NCI-H2227 (cell line): ENCODE measurements around the gene LEMD2.

Experiments
- DNase-seq: peaks from one replicate; lab custom pipeline; 2025; ENCODE audit not compliant: unreplicated experiment; lab: John Stamatoyannopoulos, UW

LEMD2 gene

DNA sequence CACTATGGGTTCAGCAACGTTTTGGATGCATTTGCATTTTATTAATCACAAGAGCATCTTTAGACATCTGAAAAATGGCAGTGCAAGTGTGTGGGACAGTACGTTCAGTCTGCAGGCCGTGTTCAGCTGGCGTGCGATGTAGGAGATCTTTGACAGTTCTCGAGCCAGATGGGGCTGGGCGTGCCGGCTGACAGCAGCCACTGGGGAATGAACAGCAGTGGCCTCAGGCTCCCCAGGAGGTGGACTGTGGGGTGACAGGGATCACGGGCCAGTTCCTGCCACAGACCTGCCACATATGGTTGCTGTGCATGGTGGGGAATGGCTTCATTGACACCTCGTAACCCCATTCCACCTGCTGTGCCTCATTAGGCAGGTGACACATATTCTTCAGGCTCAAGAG lies 31.3 kb upstream of the LEMD2 start:
- no peak for DNase-seq

DNA sequence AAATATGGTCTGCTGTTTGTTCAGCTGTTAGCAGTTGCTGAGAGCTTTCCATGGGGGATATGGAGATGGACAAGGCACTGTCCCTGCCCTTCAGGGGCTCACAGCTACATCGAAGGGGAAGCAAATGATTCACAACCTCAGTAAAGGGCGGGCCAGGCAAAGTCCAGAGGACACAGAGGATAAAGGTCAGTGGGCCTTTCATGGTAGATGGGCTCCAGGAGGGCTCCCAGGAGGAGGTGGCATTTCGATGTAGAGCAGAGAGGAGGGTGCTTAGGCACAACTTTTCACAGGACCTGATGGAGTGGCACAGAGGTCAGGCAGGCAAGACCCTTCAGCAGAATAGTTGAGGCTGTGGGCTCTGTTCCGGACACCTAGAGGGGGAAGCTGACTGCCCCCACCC lies 30.1 kb upstream of the LEMD2 start:
- no peak for DNase-seq

DNA sequence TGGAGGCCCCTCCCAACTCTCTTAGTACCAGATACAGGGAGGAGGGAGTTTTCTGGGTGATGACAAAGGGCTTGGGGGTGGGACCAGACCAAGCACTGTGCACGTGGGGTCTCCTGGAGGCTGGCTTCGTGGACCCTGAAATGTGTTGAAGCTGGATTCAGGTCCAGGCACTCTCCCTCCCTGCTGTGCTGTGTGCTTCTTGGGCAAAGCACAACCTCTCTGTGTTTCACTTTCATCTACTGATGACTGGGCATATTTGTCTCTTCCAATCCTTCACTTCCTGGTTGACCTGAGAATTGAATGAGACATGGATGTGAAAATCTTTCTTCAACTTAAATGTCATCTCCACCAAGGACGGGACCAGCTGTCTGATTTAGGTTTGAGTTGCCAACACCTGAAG lies 29.4 kb upstream of the LEMD2 start:
- no peak for DNase-seq

DNA sequence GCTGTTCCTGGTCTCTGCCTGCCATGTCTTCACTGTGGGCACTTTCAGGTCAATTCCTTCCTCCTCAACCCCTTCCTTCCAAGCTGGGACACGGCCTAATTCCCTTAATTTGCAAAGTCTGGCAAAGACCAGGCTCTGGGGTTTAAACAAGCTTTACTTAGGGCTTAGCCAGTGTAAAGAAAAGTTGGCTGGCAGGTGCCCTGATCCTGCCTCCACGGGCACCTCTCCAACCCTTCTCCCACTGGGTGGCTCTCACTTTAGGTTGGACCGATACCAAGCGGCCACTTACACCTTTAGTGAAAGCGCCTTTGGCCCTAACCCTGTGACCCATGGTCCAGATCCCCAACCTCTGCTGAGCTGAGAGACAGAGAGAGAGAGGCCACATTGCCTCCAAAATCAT lies 28.6 kb upstream of the LEMD2 start:
- DNase-seq, result no peak

DNA sequence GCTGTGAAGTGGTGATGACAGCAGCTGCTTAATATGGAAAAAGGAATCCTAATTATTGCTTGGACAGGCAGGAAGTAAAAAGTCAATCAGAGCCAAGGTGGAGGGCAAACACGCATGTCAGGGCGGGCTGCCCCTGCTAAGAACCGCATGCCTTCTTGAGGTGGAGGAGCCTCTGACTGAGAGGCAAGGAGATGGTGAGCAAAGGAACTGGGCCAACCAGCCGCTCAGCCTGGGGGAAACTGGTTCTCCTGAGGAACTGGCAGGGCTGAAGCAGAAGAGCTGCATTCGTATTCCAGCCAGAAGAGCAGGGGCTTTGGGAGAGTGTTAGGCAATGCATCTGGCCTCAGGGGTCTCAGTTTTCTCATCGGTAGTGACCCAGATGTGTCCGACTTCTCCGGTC lies 28.0 kb upstream of the LEMD2 start:
- no peak for DNase-seq

GRCh38 chr6:33815854-33816253 lies 26.9 kb upstream of the LEMD2 start:
- DNase-seq, result peak; percentile 63

DNA sequence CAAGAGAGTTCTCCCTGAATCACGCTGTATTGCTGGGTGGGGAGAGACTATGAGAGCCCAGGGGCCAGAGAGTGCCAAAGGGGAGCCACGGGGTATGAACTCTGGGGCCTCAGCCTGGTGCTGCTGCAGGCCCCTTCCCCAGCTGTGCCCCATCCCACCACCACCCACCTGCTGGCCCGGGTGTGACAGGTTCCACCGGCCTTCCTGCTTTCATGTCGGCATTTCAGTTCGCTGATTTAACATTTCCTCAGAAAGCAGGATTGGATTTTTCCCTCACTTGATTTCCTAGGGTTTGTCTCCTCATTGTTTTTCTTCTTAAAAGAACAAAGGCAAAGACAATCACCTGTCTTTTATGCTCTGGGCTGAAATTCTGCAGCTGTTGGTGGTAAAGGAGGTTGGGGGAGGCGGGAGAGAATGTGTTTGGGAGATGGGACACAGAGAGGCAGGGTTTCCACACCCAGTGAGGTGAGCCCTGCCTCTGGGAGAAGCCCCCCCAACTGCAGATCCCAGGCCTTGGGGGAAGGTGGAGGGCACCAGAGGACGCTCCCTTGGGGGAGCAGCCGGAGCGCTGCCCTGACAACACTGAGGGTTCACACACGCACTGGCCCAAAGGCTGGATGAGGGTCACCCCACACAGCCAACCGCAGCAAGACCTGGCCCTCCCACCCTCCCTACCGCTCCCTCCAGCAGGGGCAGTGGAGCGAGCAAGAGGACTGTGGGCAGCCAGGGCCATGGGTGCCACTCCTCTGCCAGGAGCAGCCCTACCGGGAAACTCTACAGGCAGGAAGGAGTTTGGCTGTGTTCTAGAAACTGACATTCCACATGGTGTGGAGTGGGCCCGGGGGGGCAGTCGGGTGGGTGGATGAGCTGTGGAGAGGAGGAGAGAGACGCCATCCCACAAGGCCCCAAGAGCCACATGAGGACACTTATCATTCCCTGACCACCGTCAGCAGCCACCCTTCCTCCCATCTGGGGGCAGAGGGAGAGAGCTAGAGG lies 25.4 kb upstream of the LEMD2 start:
- DNase-seq, result no peak

GRCh38 chr6:33813246-33813904 lies 24.4 kb upstream of the LEMD2 start:
- no peak for DNase-seq

- peak; percentile 71 for DNase-seq
These were observed 23.7 kb upstream of the LEMD2 start for GRCh38 chr6:33812669-33813068.

DNA sequence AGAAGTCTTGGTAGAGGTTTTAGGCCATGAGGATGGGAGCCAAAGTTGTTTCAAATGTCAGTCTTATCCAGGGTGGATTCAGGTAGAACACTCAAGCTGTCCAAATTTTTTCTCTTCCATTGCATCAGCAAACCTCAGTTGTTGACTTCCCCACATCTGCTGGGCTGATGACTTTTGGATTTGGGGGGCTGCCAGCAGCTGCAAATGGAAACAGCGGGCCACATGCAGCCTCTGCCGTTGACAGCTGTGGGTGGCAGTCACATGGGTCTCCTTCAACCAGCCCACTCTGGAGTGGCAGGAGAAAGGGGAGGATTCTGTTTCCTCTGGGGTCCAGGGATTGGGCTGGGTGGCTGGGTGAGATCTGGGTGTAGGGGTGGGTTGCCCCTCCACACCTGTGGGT lies 20.7 kb upstream of the LEMD2 start:
- DNase-seq, result no peak

- no peak for DNase-seq
These were observed 19.8 kb upstream of the LEMD2 start for GRCh38 chr6:33808641-33809180.

DNA sequence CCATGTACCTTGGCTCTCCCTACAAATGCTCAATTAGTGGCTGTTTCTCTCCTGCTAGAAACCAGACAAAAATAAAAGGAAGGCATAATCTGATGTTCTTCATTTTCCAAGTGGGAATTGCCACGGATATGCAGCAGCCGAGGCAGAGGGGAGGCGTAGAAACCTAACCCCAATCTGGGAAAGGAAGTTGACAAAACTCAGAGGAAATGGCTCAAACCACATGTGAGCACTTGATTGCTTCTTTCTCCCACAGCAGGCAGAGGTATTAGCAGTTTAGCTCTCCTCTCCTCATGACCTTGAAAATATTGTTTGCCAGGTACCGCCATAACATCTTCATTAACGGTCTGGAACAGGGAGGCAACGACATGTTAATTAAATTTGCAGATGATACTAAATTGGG lies 18.7 kb upstream of the LEMD2 start:
- DNase-seq, result no peak

DNA sequence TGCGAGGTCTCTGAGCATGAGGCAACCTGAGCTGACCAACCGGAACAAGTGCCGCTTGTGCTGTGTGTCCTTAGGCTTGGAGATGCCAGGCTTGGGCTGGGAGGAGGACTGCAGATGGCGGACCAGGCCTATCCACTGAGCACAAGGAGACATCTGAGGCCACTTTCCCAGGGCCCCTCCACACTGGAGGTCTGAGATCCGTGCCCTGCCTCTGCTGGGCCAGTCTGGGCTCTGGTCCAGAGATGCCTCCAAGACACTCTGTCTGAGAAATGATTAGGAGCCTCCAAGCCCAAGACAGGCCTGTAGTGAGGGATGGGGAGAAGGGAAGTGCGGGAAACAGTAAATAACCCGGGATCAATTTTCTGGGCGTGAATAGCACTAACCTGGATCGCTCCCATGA lies 17.9 kb upstream of the LEMD2 start:
- DNase-seq, result peak; percentile 23

DNA sequence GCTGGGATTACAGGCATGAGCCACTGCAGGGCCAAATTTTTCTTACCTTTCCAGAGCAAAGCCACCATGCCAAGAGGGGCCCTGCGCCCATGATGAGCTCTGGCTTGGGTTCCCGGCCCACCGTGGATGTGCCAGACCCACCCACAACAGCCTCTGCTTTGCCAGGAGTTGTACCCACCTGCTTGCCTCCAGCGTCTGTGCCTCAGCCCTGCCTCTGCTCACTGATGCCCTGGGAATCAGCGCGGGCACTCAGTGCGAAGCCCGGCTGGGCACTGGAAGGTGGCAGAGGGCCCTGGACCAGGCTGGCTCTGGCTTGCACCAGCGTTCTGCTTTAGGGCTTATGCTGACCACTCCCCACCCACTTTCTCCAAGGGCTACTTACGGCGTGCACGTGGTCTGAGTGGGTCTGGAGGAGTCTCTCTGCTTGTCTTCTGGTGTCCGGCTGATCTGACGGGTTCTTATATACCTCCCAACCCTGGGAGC lies 14.7 kb upstream of the LEMD2 start, which contains the start of gene MLN:
MLN (minus strand) TSS at position 433 of the 483 bp plus-strand sequence. CDS start 2,840 bp downstream, outside the sequence.
- DNase-seq, result no peak

GRCh38 chr6:33802186-33802958 lies 13.4 kb upstream of the LEMD2 start:
- DNase-seq, result no peak

DNA sequence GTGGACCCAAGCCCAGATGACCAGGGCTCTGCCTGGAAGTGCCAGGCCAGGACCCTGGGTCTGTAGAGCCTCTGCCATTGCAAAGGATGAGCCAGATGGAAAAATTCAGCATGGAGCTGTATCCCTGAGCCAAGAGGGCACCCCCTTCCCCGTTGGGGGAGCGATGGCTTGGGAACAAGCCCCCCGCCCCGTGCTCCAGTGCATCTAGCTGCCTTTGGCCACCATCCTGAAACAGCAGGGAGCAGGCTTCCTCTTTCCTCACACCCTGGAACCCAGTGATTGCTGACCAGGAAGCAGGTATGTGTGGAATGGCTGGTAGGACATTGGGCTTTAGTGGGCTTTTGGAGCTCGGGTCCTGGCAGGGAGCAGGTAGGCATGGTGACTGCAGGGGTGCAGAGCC lies 12.7 kb upstream of the LEMD2 start:
- DNase-seq, result no peak

DNA sequence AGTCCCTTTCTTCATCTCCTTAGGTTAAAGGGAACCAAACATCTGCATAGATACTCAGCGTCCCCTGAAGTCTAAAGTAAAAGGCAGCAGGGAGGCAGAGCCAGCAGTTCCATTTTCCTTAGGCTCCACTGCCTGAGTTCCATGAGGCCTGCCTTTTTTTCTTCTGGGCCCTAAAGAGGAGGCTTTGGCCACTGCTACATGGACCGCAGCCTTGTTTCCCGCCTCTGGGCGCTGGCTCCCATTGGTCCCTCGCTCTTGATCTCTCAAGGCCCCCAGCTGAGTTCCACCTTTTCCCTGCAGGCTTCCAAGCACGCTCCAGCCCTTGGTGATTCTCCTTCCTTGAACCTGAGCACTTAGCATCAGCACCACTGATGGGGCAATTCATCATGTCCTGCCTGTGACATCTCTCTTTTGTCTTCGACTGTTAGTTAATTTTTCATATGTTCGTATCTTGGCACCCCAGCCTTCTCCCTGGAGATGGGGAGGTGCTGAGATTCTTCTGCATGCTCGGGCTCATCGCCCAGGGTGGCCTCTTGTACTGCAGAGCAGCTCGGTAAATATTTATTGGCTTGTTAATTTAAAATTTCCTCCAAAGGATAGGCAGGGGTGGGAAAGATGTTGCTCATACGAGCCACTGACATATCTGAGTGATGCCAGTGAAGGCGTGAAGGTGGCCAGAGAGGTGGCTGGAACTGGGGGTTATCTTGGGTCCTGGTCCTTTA lies 11.5 kb upstream of the LEMD2 start:
- DNase-seq, result no peak

DNA sequence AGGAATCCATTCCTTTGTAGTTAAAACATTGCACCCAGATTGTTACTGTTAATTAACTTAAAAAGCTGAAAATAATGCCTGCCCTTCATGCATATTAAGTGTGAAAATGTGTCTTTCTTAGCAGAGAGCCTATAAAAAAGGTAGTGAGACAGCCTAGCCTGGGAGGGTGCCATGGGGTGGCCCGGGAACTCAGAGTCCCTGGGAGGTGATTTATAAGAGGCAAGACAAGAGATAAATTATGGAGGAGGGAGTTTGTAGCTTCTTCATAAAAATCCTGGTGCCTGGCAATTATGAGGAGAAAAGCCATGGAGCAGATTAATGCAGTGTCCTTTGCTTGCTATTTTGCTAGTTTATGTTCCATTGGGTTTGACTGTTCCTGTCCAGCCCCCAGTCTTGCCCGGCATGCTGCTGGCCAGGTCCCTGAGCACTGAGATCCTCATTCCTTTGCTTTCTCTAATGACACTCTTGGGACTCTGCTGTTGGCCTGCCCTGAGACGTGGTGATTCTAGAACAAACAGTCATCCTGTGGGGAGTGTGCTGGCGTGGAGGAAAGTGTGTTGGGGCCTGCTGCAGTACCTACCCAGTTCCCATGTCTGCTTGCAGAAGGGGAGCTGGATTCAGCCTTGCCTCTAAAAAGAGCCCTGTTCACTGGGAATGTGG lies 10.7 kb upstream of the LEMD2 start:
- DNase-seq, result no peak

GRCh38 chr6:33798343-33798848 lies 9.5 kb upstream of the LEMD2 start:
- DNase-seq, result no peak
